Activated T-helper 1 cell treated with Interleukin-2 at 50 U/mL for 16 hours (primary cell): ENCODE measurements around the gene LMF1.
A peak's percentile ranks its signal among the peaks of the same experiment; 100 is the strongest.

Experiments used
- DNase-seq: peaks from one replicate; pipeline ENCODE4 v3.0.0-alpha.2; 2020; ENCODE audit warnings: low read depth

The LMF1 gene

GRCh38 chr16:970766-971581 is at the start of gene LMF1:
Gene LMF1 (minus strand): TSS chr16:970984. CDS start chr16:970980, 4 bp downstream.
- peak; percentile 95 for DNase-seq

GRCh38 chr16:1020091-1020399 is 49.3 kb upstream of the LMF1 start:
- DNase-seq: no peak

- no peak for DNase-seq
Observed at GRCh38 chr16:1019231-1020090, 48.7 kb upstream of the LMF1 start.

GRCh38 chr16:1018447-1019198 is 47.8 kb upstream of the LMF1 start:
- no peak for DNase-seq

GRCh38 chr16:1014771-1015495 is 44.1 kb upstream of the LMF1 start:
- DNase-seq: no peak

GRCh38 chr16:1014221-1014620 is 43.4 kb upstream of the LMF1 start:
- DNase-seq: no peak

- no peak for DNase-seq
Observed at GRCh38 chr16:1013593-1013900, 42.8 kb upstream of the LMF1 start.

- DNase-seq: no peak
Observed at GRCh38 chr16:1012722-1013592, 42.2 kb upstream of the LMF1 start.

- no peak for DNase-seq
Observed at GRCh38 chr16:1012135-1012534, 41.4 kb upstream of the LMF1 start.

- DNase-seq: no peak
Observed at GRCh38 chr16:1011316-1012082, 40.7 kb upstream of the LMF1 start.

- DNase-seq: no peak
Observed at GRCh38 chr16:1010815-1011214, 40.0 kb upstream of the LMF1 start.

- DNase-seq: no peak
Observed at GRCh38 chr16:1010251-1010650, 39.5 kb upstream of the LMF1 start.

GRCh38 chr16:1009358-1010150 is 38.8 kb upstream of the LMF1 start:
- no peak for DNase-seq

GRCh38 chr16:1008085-1008484 is 37.3 kb upstream of the LMF1 start:
- no peak for DNase-seq

GRCh38 chr16:1007284-1007850 is 36.6 kb upstream of the LMF1 start:
- DNase-seq: no peak

- no peak for DNase-seq
Observed at GRCh38 chr16:1006781-1007180, 36.0 kb upstream of the LMF1 start.

- DNase-seq: no peak
Observed at GRCh38 chr16:1005286-1005685, 34.5 kb upstream of the LMF1 start.

- DNase-seq: peak; percentile 30
Observed at GRCh38 chr16:1003391-1004347, 32.9 kb upstream of the LMF1 start.
